Upper lobe of left lung (tissue), 4 donors: ENCODE results near the gene PACS1.

ENCODE experiments used
- POLR2A ChIP-seq, 4 donors: fragments of 450-650 bp; IDR thresholded peaks; one replicate each; pipeline ENCODE4 v1.5.1; 2016 to 2017; ENCODE audit warnings: antibody characterized with exemption in 4 of 4, mild to moderate bottlenecking in 2 of 4
- TF ChIP-seq, protein P1 (sequence below), 6 experiments: fragments of 450-650 bp in 4 of 6; fragments of 200-600 bp in 2 of 6; sonication (generic) in 2 of 6; IDR thresholded peaks; one replicate each; pipeline ENCODE4 v1.5.1; 2016 to 2019; ENCODE audit warnings: antibody characterized with exemption in 6 of 6

DNA sequence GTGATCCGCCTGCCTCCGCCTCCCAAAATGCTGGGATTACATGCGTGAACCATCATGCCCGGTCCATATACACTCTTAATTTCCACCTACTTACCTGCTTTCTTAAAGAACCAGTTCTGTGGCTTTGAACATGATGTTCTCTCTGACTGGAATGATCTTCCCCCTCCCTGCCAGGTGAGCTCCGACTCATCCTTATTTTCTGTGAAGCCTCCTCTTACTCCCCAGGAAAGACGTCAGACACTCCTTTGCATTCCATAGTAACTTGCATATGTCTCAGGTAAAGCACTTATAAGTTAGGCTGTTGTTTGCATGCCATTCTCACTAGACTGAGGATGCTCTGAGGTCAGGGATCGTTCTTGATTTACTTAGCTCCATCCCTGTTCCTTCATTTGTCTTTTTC lies 106.6 kb downstream of the PACS1 start:
- TF ChIP-seq, protein P1, sequence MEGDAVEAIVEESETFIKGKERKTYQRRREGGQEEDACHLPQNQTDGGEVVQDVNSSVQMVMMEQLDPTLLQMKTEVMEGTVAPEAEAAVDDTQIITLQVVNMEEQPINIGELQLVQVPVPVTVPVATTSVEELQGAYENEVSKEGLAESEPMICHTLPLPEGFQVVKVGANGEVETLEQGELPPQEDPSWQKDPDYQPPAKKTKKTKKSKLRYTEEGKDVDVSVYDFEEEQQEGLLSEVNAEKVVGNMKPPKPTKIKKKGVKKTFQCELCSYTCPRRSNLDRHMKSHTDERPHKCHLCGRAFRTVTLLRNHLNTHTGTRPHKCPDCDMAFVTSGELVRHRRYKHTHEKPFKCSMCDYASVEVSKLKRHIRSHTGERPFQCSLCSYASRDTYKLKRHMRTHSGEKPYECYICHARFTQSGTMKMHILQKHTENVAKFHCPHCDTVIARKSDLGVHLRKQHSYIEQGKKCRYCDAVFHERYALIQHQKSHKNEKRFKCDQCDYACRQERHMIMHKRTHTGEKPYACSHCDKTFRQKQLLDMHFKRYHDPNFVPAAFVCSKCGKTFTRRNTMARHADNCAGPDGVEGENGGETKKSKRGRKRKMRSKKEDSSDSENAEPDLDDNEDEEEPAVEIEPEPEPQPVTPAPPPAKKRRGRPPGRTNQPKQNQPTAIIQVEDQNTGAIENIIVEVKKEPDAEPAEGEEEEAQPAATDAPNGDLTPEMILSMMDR (IDR thresholded peaks at IDR 0.05): no peak
- no peak for TF ChIP-seq POLR2A (IDR thresholded peaks at IDR 0.05)
